Brain pericyte (primary cell): Measurements from ENCODE around the gene SLC36A4.
"Not testable (repeated sequence)": the region's sequence is repeated elsewhere in the genome, so short reads cannot be mapped to it uniquely, and the experiment has no call there.

Source experiments
- DNase-seq: peaks from one replicate; pipeline ENCODE4 v3.0.0-alpha.2; 2012; ENCODE audit warnings: low read depth, low spot score

SLC36A4 gene

GRCh38 chr11:93122535-93123235 is 75.1 kb downstream of the SLC36A4 start:
- no peak for DNase-seq

- DNase-seq: no peak
Measured at GRCh38 chr11:93118276-93118675, 79.5 kb downstream of the SLC36A4 start.

GRCh38 chr11:93117565-93117964 is 80.2 kb downstream of the SLC36A4 start:
- DNase-seq: no peak

- no peak for DNase-seq
Measured at GRCh38 chr11:93116641-93117441, 81.0 kb downstream of the SLC36A4 start.

GRCh38 chr11:93114304-93114703 is 83.5 kb downstream of the SLC36A4 start:
- no peak for DNase-seq

GRCh38 chr11:93113824-93114223 is 84.0 kb downstream of the SLC36A4 start:
- no peak for DNase-seq

- DNase-seq: not testable (repeated sequence)
Measured at GRCh38 chr11:93111147-93111546, 86.6 kb downstream of the SLC36A4 start.

- DNase-seq: no peak
Measured at GRCh38 chr11:93100211-93100610, 97.6 kb downstream of the SLC36A4 start.

GRCh38 chr11:93099806-93100205 is 98.0 kb downstream of the SLC36A4 start:
- no peak for DNase-seq
